Measurements from ENCODE around the gene PRICKLE1.

- TF ChIP-seq CTCF (IDR thresholded peaks at IDR 0.05) (no peak), EZH2 (IDR thresholded peaks at IDR 0.05; ENCODE audit: borderline replicate concordance, insufficient read depth, low read depth, low read length, poor library complexity, severe bottlenecking) (no peak)
Measured at GRCh38 chr12:42496886-42497285, 92.7 kb downstream of the PRICKLE1 start.
